HCT116 (cell line): ENCODE measurements around the gene DQX1. TPM values are rescaled to one million over a fixed set of nuclear protein-coding genes. Genes with fewer than 3 reads are reported as not detected.

Experiments
- ATAC-seq: fragments of 200-7000 bp; cut with Tn5 transposase; 2 replicates; pipeline ENCODE4 v1.9.1; 2020; ENCODE audit warnings: mild to moderate bottlenecking, moderate library complexity
- BruUV-seq: library from RNA; stranded (reverse); fragments of 400-500 nt; replicated peaks from 2 replicates; lab custom pipeline; 2021; lab: Mats Ljungman, UMichigan
- CTCF ChIA-PET: fragments of 300-600 bp; sonication (Branson Sonifier 250); formaldehyde crosslinking; loops from one replicate; lab custom pipeline; 2021; ENCODE audit warnings: antibody characterized with exemption; lab: Charles Lee
- POLR2A ChIA-PET: fragments of 300-600, 350-600 bp; sonication (Branson Sonifier 250); formaldehyde crosslinking; loops from one replicate; lab custom pipeline; 2021; ENCODE audit warnings: antibody characterized with exemption; lab: Charles Lee
- RAD21 ChIA-PET, 2 experiments: fragments of 300-600 bp; sonication (Branson Sonifier 250); formaldehyde crosslinking; loops; one replicate each; lab custom pipeline; 2023; ENCODE audit warnings: low total read pairs in 2 of 2; ENCODE audit not compliant: uncharacterized antibody in 2 of 2, unreplicated experiment in 2 of 2, low non-redundant PET in 1 of 2; lab: Charles Lee
- DNase-seq: peaks from one replicate; pipeline ENCODE4 v3.0.0-alpha.2; 2010; ENCODE audit warnings: low read depth, low spot score
- H2AFZ ChIP-seq: fragments of 200-600 bp; shearing (Covaris generic), sonication (generic); 2 replicates; pipeline ENCODE4 v1.6.1; 2017; ENCODE audit warnings: low read depth, mixed run types, mixed read lengths, antibody characterized with exemption, low read length; ENCODE audit not compliant: poor library complexity, severe bottlenecking
- H3K27ac ChIP-seq: 2 replicates; pipeline ENCODE4 v1.5.1; 2012; ENCODE audit warnings: low read depth, low read length
- H3K27me3 ChIP-seq: fragments of 200-600 bp; sonication (generic); 2 replicates; pipeline ENCODE4 v1.6.1; 2016; ENCODE audit warnings: mixed run types, low read length, mixed read lengths; ENCODE audit not compliant: insufficient read depth
- H3K36me3 ChIP-seq, 2 experiments: fragments of 200-500 bp in 1 of 2; fragments of 200-600 bp in 1 of 2; sonication (Bioruptor generic) in 1 of 2; sonication (generic) in 1 of 2; 2 replicates each; pipeline versions ENCODE4 v1.5.1 to v1.6.1; 2014 to 2016; ENCODE audit warnings: low read length in 2 of 2, inconsistent platforms in 1 of 2, mixed read lengths in 1 of 2, mixed run types in 1 of 2; ENCODE audit not compliant: insufficient read depth in 2 of 2, control insufficient read depth in 1 of 2
- H3K4me1 ChIP-seq, 2 experiments: fragments of 200-600 bp in 1 of 2; sonication (generic) in 1 of 2; 2 replicates each; pipeline versions ENCODE4 v1.5.1 to v1.6.1; 2012 to 2017; ENCODE audit warnings: low read length in 2 of 2, inconsistent platforms in 1 of 2, mild to moderate bottlenecking in 1 of 2, mixed read lengths in 1 of 2, mixed run types in 1 of 2, moderate library complexity in 1 of 2; ENCODE audit not compliant: insufficient read depth in 2 of 2, control insufficient read depth in 1 of 2
- H3K4me2 ChIP-seq: fragments of 200-600 bp; sonication (generic); 2 replicates; pipeline ENCODE4 v1.6.1; 2017; ENCODE audit warnings: mixed run types, low read length, mixed read lengths
- H3K4me3 ChIP-seq, 2 experiments: fragments of 200-600 bp in 1 of 2; sonication (generic) in 1 of 2; replicated peaks in 1 of 2; 2 replicates each; pipeline ENCODE4 v1.5.1; 2011 to 2016; ENCODE audit warnings: low read length in 2 of 2, control low read depth in 1 of 2, low read depth in 1 of 2, mild to moderate bottlenecking in 1 of 2, mixed read lengths in 1 of 2, mixed run types in 1 of 2
- H3K79me2 ChIP-seq: fragments of 200-600 bp; sonication (generic); 2 replicates; pipeline ENCODE4 v1.6.1; 2017; ENCODE audit warnings: mild to moderate bottlenecking, mixed run types, low read length, moderate library complexity, mixed read lengths; ENCODE audit not compliant: insufficient read depth
- H3K9ac ChIP-seq: fragments of 200-600 bp; sonication (generic); 2 replicates; pipeline ENCODE4 v1.6.1; 2016; ENCODE audit warnings: low read length, mixed read lengths
- H3K9me2 ChIP-seq: fragments of 200-600 bp; sonication (generic), shearing (Covaris generic); 2 replicates; pipeline ENCODE4 v1.6.1; 2017; ENCODE audit warnings: mixed run types, mild to moderate bottlenecking, moderate library complexity; ENCODE audit not compliant: insufficient read depth
- H3K9me3 ChIP-seq, 2 experiments: fragments of 200-500 bp in 1 of 2; fragments of 200-600 bp in 1 of 2; sonication (Bioruptor generic) in 1 of 2; sonication (generic) in 1 of 2; 2 replicates each; pipeline ENCODE4 v1.6.1; 2014 to 2017; ENCODE audit warnings: low read length in 2 of 2, mixed read lengths in 2 of 2, inconsistent platforms in 1 of 2, low read depth in 1 of 2, mild to moderate bottlenecking in 1 of 2, mixed run types in 1 of 2, moderate library complexity in 1 of 2; ENCODE audit not compliant: control insufficient read depth in 1 of 2, insufficient read depth in 1 of 2
- H4K20me1 ChIP-seq: fragments of 200-600 bp; sonication (generic), shearing (Covaris generic); 2 replicates; pipeline ENCODE4 v1.6.1; 2017; ENCODE audit warnings: mixed run types, mild to moderate bottlenecking, moderate library complexity; ENCODE audit not compliant: insufficient read depth
- EZH2 ChIP-seq: fragments of 200-600 bp; sonication (generic); IDR thresholded peaks from 2 replicates; pipeline ENCODE4 v1.6.1; 2017; ENCODE audit warnings: antibody characterized with exemption, mixed run types
- JUND ChIP-seq: IDR thresholded peaks from 2 replicates; pipeline ENCODE4 v1.6.1; 2012
- POLR2A ChIP-seq: IDR thresholded peaks from 2 replicates; pipeline ENCODE4 v1.7.0; 2011; ENCODE audit warnings: borderline replicate concordance; ENCODE audit not compliant: insufficient read depth, insufficient read length; ENCODE audit errors: extremely low read depth
- REST ChIP-seq: IDR thresholded peaks from 2 replicates; pipeline ENCODE4 v1.6.1; 2012; ENCODE audit warnings: low read depth
- SIN3A ChIP-seq: IDR thresholded peaks from 2 replicates; pipeline ENCODE4 v1.6.1; 2012; ENCODE audit warnings: low read depth
- SP1 ChIP-seq: IDR thresholded peaks from 2 replicates; pipeline ENCODE4 v1.6.1; 2012; ENCODE audit warnings: low read depth
- ZFX ChIP-seq: fragments of 450-650 bp; IDR thresholded peaks from 2 replicates; pipeline ENCODE4 v1.6.1; 2017
- intact Hi-C: fragments of 100-400 bp; cut with micrococcal nuclease; formaldehyde crosslinking; loops from 2 replicates; pipeline ENCODE4 v1.10.0; 2022
- total RNA-seq: library from RNA; stranded (reverse); gene quantifications from one replicate; pipeline ENCODE4 v1.2.1, GENCODE V29; 2021; ENCODE audit not compliant: unreplicated experiment

The DQX1 gene
- total RNA-seq, 1 experiment from 2014 or later, result 0.98 TPM

GRCh38 chr2:74472945-74473258, 53.1 kb downstream of the DQX1 start:
- intact Hi-C loops, result no loop called here
- H3K9ac ChIP-seq, result peak overlapping the region; percentile 87
- H4K20me1 ChIP-seq, result no peaks in the 10 kb centered on the region
- H3K4me2 ChIP-seq, result peak overlapping the region; percentile 88
- no peak overlapping the region for H2AFZ ChIP-seq
- DNase-seq (no peak), ATAC-seq (peak; percentile 4)
- H3K27ac ChIP-seq, result peak overlapping the region; percentile 82
- H3K9me2 ChIP-seq, result no peaks in the 10 kb centered on the region
- peaks cover 10% of the 10 kb centered on the region for H3K79me2 ChIP-seq
- H3K36me3 ChIP-seq, result peaks cover 8 to 17% of the 10 kb centered on the region in 2 experiments; a peak in 2 of 4 replicates
- TSS peak; percentile 88 for BruUV-seq
- H3K4me3 ChIP-seq, result peak overlapping the region; percentile 94 to 96
- no peaks in the 10 kb centered on the region for H3K27me3 ChIP-seq
- peaks cover 12 to 18% of the 10 kb centered on the region in 2 experiments; a peak in 3 of 4 replicates for H3K4me1 ChIP-seq
- CTCF ChIA-PET, result interaction anchor here (1.5 kb wide), 1 partner anchor 10 kb away, joined by 11 read pairs; the partner anchor contains the start of genes CCDC142 and TTC31
- RAD21 ChIA-PET, result interaction anchor here in 1 of 2 experiments (0.6 kb wide), 1 partner anchor 57 kb away, joined by 3 read pairs; the partner anchor contains the start of genes AUP1 and HTRA2
- TF ChIP-seq JUND, result no peak
- no peak for TF ChIP-seq ZFX
- TF ChIP-seq POLR2A, result no peak
- TF ChIP-seq REST, result no peak
- no peak for TF ChIP-seq SP1
- TF ChIP-seq SIN3A, result no peak
- TF ChIP-seq EZH2, result no peak
- POLR2A ChIA-PET, result interaction anchor here (1.2 to 2.7 kb wide), 4 partner anchors 9 to 58 kb away, joined by 3 to 25 read pairs (median 6); partner anchors contain the start of genes CCDC142, TTC31 and WBP1
- no peaks in the 10 kb centered on the region for H3K9me3 ChIP-seq
